ENCODE measurements around the gene ABL1.
A peak's percentile ranks its signal among the peaks of the same experiment; 100 is the strongest.

The ABL1 gene

GRCh38 chr9:130869250-130869649, 34.2 kb downstream of the ABL1 start:
- no peak for DNase-seq (ENCODE audit: low spot score)
- in situ Hi-C loops (cut with MboI; ENCODE audit: low sequenced_read_pairs, unreplicated experiment), result loop anchor here (5.0 to 10.0 kb wide), 2 partner anchors 94 to 162 kb away; no protein-coding TSS in a partner anchor
- TF ChIP-seq CTCF (IDR thresholded peaks at IDR 0.05; ENCODE audit: borderline replicate concordance, control extremely low read depth, extremely low read depth, insufficient read depth, missing control alignments), result no peak

GRCh38 chr9:130870491-130871381, 35.7 kb downstream of the ABL1 start:
- peak; percentile 83 for DNase-seq (ENCODE audit: low spot score)

DNA sequence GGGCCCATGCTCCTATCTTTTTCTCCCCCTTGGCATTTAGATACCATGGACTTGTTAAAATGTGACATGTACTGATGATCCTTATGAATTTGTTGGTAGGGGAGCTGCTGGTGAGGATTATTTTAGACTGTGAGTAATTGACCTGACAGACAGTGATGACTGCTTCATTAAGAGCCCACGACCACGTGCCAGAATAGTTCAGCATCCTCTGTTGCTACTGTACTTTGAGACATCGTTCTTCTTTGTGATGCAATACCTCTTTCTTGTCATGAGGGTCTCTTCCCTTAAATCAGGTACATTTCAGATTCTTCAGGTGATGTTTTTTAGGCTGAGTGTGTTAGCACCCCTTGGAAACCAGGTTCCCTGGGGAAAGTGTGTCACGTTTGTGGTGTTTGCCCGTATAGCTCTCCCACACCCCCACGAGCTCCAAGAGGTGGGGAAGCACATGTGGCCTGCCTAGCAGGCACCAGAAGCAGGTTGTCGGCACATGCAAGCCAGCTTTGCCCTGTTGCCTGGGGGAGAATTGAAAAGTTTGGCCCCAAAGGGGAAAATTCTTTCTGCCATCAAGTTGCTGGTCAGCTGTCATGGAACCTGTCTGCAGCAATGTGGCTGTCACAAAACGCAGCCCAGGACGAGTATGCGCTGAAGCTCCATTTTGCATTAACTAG, 36.5 kb downstream of the ABL1 start:
- TF ChIP-seq CTCF (IDR thresholded peaks at IDR 0.05; ENCODE audit: borderline replicate concordance, control extremely low read depth, extremely low read depth, insufficient read depth, missing control alignments), result no peak
- no peak for DNase-seq (ENCODE audit: low spot score)
- in situ Hi-C loops (cut with MboI; ENCODE audit: low sequenced_read_pairs, unreplicated experiment), result loop anchor here (10.0 kb wide), 1 partner anchor 63 kb away; the partner anchor contains the start of gene FIBCD1

More at GRCh38 chr9:130870491-130871381, 35.7 kb downstream of the ABL1 start:
- TF ChIP-seq CTCF (IDR thresholded peaks at IDR 0.05; ENCODE audit: borderline replicate concordance, control extremely low read depth, extremely low read depth, insufficient read depth, missing control alignments), result no peak
- in situ Hi-C loops (cut with MboI; ENCODE audit: low sequenced_read_pairs, unreplicated experiment), result loop anchor here (10.0 kb wide), 1 partner anchor 64 kb away; the partner anchor contains the start of gene FIBCD1

GRCh38 chr9:130872093-130872492, 37.0 kb downstream of the ABL1 start:
- no peak for DNase-seq (ENCODE audit: low spot score)
- TF ChIP-seq CTCF (IDR thresholded peaks at IDR 0.05; ENCODE audit: borderline replicate concordance, control extremely low read depth, extremely low read depth, insufficient read depth, missing control alignments), result no peak
- in situ Hi-C loops (cut with MboI; ENCODE audit: low sequenced_read_pairs, unreplicated experiment), result loop anchor here (10.0 kb wide), 1 partner anchor 63 kb away; the partner anchor contains the start of gene FIBCD1

DNA sequence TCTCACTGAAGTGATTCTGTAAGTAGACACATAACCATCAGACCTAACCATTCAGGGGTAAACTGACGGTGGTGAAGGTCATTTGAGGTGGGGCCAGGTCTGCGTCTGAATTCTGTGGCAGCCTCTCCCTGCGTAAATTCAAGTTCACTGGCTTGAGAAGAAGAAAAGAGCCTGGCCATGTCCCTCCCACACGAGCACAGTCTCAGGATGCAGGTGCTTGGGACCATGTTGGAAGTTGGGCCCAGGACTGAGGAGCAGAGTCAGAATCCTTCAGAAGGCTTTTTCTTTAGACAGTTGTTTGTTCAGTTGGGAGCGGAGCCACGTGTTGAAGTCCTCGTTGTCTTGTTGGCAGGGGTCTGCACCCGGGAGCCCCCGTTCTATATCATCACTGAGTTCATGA, 37.5 kb downstream of the ABL1 start:
- TF ChIP-seq CTCF (IDR thresholded peaks at IDR 0.05; ENCODE audit: borderline replicate concordance, control extremely low read depth, extremely low read depth, insufficient read depth, missing control alignments), result no peak
- in situ Hi-C loops (cut with MboI; ENCODE audit: low sequenced_read_pairs, unreplicated experiment), result loop anchor here (10.0 kb wide), 1 partner anchor 62 kb away; the partner anchor contains the start of gene FIBCD1
- DNase-seq (ENCODE audit: low spot score), result no peak

- in situ Hi-C loops (cut with MboI; ENCODE audit: low sequenced_read_pairs, unreplicated experiment), result loop anchor here (10.0 kb wide), 1 partner anchor 62 kb away; the partner anchor contains the start of gene FIBCD1
- DNase-seq (ENCODE audit: low spot score), result no peak
- TF ChIP-seq CTCF (IDR thresholded peaks at IDR 0.05; ENCODE audit: borderline replicate concordance, control extremely low read depth, extremely low read depth, insufficient read depth, missing control alignments), result no peak
Measured at GRCh38 chr9:130872912-130873503, 38.0 kb downstream of the ABL1 start.
